Stimulated activated CD4-positive, alpha-beta T cell treated with anti-CD3 and anti-CD28 coated beads, Interleukin-12 subunit alpha, Interleukin-12 subunit beta, amount 100 ng/mL, for 4 hours (primary cell): Measurements from ENCODE around the gene AVL9.
"Not testable (repeated sequence)": the region's sequence is repeated elsewhere in the genome, so short reads cannot be mapped to it uniquely, and the experiment has no call there.

Experiments
- DNase-seq: peaks from one replicate; pipeline ENCODE4 v3.0.0-alpha.2; 2020

The AVL9 gene

DNA sequence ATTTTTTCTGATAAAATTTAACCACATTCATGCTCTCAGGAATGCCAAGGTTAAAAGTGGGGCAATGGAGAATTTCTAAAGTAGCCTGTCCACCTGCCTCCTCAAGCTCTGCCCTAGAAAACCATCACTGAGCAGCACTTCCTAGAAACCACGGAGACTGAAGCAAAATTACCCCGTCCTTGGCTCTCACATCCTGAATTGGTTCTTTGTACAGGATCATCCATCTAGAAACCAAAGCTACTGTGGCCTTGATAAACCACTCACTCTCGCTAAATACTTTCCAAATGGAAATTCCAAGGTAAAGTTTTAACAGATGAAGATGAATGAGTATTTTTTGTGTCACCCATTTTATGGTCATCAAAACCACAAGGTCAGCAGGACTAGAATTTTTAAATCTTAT lies 96.6 kb downstream of the AVL9 start:
- no peak for DNase-seq

DNA sequence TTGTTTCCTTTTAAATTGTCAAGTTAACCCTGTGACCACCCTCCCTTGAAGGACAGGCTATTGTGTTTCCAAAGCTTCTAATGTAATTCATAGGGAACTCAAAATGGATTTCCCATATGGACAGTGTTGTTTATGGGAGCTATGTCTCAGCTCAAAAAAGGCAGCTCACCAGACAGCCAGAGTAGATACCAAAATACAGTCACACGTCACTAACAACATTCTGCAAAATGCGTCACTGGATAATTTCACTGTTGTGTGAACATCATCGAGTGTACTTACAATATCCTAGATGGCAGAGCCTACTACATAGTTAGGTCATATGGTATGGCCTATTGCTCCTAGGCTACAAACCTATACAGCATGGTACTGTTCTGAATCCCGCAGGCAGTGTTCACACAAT lies 97.4 kb downstream of the AVL9 start:
- no peak for DNase-seq

- no peak for DNase-seq
Measured at GRCh38 chr7:32594965-32595490, 99.7 kb downstream of the AVL9 start.

- DNase-seq: not testable (repeated sequence)
Measured at GRCh38 chr7:32601196-32601595, 105.9 kb downstream of the AVL9 start.

DNA sequence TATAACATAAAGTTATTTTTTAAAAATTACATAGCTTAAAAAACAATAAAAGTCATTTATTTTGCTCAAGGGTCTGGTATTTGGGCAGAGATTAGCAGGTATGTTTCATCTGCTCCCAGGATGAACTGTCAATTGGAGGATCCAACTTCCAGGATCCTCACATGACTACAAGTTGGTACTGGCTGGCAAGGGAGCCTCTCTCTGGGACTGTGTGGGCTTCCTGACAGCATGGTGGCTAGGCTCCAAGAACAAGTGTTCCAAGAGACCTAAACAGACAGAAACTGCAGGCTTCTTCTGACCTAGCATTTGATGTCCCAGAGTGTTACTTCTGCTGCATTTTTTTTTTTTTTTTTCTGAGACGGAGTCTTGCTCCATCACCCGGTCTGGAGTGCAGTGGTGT lies 107.2 kb downstream of the AVL9 start:
- no peak for DNase-seq

- DNase-seq: not testable (repeated sequence)
Measured at GRCh38 chr7:32603492-32603891, 108.2 kb downstream of the AVL9 start.

DNA sequence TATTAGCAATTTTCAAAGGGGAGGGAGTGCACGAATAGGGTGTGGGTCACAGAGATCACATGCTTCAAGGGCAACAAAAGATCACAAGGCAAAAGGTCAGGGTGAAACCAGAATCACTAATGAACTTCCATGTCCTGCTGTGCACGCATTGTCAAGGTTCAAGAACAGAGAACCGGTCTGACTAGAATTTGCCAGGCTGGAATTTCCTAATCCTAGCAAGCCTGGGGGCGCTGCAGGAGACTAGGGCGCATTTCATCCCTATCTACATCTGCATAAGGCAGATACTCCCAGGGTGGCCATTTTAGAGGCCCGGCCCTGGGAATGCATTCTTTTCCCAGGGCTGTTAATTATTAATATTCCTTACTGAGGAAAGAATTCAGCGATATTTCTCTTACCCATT lies 108.8 kb downstream of the AVL9 start:
- DNase-seq: not testable (repeated sequence)

- DNase-seq: no peak
Measured at GRCh38 chr7:32605032-32605431, 109.7 kb downstream of the AVL9 start.

GRCh38 chr7:32609463-32609862 lies 114.2 kb downstream of the AVL9 start:
- no peak for DNase-seq

DNA sequence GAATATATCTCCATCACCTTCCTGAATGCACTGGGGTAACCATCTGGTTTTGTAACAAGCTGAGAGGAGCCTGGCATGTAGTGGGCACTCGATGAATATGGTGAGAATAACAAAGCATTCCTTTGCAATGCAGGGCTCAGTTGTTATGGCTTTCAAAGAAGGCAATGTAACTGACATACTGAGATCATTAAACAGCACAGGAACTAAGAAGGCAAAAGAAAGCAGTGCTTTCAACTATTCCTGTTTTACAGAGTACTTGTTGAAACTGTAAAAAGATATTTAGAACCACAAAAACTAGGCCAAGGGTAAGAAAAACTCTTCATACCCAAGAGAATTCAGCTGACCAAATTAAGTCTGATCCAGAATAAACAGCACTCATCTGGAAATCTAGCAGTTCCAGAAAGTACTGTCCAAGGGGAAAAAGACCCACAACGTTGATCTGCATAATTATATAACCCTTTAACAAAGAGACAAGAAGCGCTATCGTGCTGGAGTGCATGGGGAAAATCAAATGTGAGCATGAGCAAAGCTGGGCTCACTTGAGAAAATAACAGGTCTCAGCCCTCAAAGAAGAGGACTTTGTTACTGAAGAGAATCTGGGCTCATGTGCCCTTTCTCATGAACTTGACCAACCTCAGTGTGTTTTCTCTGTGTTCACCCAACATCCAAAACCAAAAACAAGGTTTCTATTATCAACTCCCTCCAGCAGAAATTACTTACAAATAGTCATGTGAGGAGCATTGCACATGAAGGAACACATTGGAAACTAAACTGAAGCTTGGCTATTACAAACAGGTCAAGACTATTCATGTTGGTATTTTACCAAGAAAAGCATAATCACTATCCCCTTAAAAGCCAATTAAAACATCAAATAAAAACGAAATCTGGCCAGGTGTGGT lies 116.2 kb downstream of the AVL9 start:
- DNase-seq: no peak

DNA sequence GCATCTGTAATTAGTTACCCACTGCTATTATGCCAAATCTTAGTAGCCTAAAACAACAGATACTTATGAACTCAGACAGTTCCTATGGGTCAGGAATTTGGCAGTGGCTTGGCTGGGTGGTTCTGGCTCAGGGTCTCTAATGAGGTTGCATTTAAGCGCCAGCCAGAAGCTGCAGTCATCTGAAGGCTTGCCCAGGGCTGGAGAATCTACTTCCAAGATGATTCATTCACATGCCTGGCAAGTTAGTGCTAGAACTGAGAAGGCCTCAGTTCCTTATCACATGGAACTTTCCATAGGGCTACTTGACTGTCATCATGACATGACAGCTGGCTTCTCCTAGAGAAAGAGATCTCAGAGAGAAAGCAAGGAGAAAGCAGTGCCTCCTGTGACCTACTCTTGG lies 121.3 kb downstream of the AVL9 start:
- no peak for DNase-seq

DNA sequence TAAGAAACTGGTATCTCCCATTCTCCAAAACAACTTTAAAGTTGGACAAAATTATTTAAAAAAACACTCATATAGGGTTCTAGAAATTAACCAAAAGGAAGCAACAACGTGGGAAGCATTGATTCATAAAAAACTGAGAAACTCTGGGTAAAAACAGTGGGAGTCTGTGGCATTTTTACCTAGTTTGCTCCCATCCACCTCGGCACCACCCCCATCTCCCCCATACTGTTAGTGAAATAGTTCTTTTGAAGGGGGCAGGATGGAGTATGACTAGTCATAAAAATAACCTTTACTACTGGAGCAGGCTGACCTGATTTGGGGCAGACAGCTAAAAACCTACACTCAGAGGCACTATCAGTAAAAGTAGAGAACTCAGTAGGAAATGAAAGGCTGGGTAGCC lies 123.2 kb downstream of the AVL9 start:
- no peak for DNase-seq

GRCh38 chr7:32618987-32619386 lies 123.7 kb downstream of the AVL9 start:
- DNase-seq: no peak

DNA sequence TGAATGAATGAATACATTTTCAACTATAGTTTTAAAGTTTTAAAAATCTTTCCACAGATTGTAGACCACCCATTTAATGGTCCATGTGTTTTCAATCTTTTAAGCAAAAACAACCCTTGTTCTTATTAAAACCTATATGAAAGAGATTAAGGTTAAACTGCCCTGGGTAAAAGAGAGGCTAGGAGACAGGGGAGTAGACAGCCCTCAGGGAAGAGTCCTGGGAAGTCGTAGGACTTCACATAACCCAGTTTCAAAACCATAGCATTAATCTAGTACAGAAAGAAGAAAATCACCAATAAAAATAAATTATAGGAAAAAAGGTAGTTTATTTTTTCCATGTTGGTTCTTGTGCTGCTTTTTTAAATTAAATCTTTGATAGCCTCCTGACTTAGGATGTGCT lies 124.1 kb downstream of the AVL9 start:
- DNase-seq: not testable (repeated sequence)

- DNase-seq: no peak
Measured at GRCh38 chr7:32631021-32631420, 135.7 kb downstream of the AVL9 start.

GRCh38 chr7:32631590-32632497 lies 136.6 kb downstream of the AVL9 start:
- not testable (repeated sequence) for DNase-seq

- not testable (repeated sequence) for DNase-seq
Measured at GRCh38 chr7:32633446-32633845, 138.2 kb downstream of the AVL9 start.

DNA sequence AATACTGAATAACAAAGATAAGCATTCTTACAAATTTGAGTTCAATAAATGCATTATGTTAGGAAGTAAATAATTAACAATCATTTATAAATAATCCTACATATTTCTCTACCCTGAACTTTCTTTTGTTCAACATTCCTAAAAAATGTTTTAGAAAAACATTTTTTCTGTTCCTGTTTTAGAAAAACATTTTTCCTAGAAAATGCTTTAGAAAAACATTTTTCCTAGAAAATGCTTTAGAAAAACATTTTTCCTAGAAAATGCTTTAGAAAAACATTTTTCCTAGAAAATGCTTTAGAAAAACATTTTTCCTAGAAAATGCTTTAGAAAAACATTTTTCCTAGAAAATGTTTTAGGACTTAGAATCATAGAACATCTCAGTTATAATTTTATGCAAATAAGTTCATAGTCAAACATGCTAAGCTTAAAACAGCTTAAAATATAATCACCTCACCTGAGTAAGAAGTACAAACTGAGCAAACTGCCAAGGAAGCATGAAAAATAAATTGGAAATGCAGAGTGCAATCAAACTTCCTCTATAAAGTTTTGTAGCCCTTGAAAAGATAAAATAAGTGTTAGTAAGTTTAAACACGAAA lies 139.6 kb downstream of the AVL9 start:
- DNase-seq: not testable (repeated sequence)

GRCh38 chr7:32636725-32637462 lies 141.6 kb downstream of the AVL9 start:
- DNase-seq: not testable (repeated sequence)

- not testable (repeated sequence) for DNase-seq
Measured at GRCh38 chr7:32637611-32638010, 142.3 kb downstream of the AVL9 start.
